ENCODE results near the gene LHFPL3. TPM values are rescaled to one million over a fixed set of nuclear protein-coding genes. Genes with fewer than 3 reads are reported as not detected.

Gene LHFPL3
- total and polyA plus RNA-seq, 9 of the 15 experiments (the other 6 are each of a cell fraction or from before 2014, with no cell fraction given): 0.21 to 0.52 TPM; not detected in 7

- FAIRE-seq: peak; percentile 90
- no peaks in the 10 kb centered on the region for H3K9me3 ChIP-seq (replicated peaks; ENCODE audit: control insufficient read depth, insufficient read depth, low read depth, low read length)
- in situ Hi-C loops (cut with MboI) (no loop called here), intact Hi-C loops (cut with micrococcal nuclease) (loop anchor here (1.0 to 10.0 kb wide), 5 partner anchors 205 to 1324 kb away; no protein-coding TSS in a partner anchor)
- no peaks in the 10 kb centered on the region for H3K36me3 ChIP-seq (ENCODE audit: control insufficient read depth, insufficient read depth, low read length)
- H3K4me1 ChIP-seq (replicated peaks in 1 of 2; ENCODE audit: control insufficient read depth in 2 of 2, insufficient read depth in 2 of 2, low read length in 2 of 2): no peaks in the 10 kb centered on the region
- H3K27ac ChIP-seq (ENCODE audit: extremely low read depth, low read depth, low read length): no peak overlapping the region
- CTCF ChIA-PET (ENCODE audit: low intra/inter-chr PET ratio): interaction anchor here (0.6 to 1.8 kb wide), 7 partner anchors 71 to 640 kb away, joined by 3 to 10 read pairs (median 3); partner anchors contain the start of gene ORC5
- H3K9ac ChIP-seq (ENCODE audit: insufficient read depth in 1 of 2, low read depth in 2 of 2, low read length in 2 of 2): no peak overlapping the region
- H2AFZ ChIP-seq (ENCODE audit: low read depth, low read length): no peak overlapping the region
- no peaks in the 10 kb centered on the region for H3K9me1 ChIP-seq (ENCODE audit: control insufficient read depth, insufficient read depth, low read length)
- H3K4me3 ChIP-seq: no peak overlapping the region
- no peak overlapping the region for H3K4me2 ChIP-seq (ENCODE audit: insufficient read depth, low read length)
- peak; percentile 91 for ATAC-seq
- WGBS (ENCODE audit: insufficient coverage, low coverage, missing lambda C conversion rate): 13% methylated on average over 7 of the region's 7 CpGs
- peak; percentile 70 to 79 (median 74) for DNase-seq (ENCODE audit: extremely low read depth in 1 of 4, low spot score in 3 of 4)
- H3K27me3 ChIP-seq (ENCODE audit: control insufficient read depth in 2 of 2, insufficient read depth in 2 of 2, low read length in 2 of 2): peaks cover 29 to 39% of the 10 kb centered on the region in 2 experiments
- POLR2A ChIA-PET: no interaction called here
- H4K20me1 ChIP-seq (replicated peaks; ENCODE audit: control insufficient read depth, insufficient read depth, low read length): no peaks in the 10 kb centered on the region; the same call in 1 of the 2 replicates
- BruUV-seq (replicated peaks): no TSS peak
- H3K79me2 ChIP-seq (ENCODE audit: control insufficient read depth, insufficient read depth, low read length): no peaks in the 10 kb centered on the region
- TF ChIP-seq ZNF77 (CRISPR knock-in tag; IDR thresholded peaks at IDR 0.05) (no peak), RAD21 (CRISPR knock-in tag; conservative IDR thresholded peaks at IDR 0.05 in 1 of 2, IDR thresholded peaks at IDR 0.05 in 1 of 2) (peak; percentile 88 to 89), SIN3B (IDR thresholded peaks at IDR 0.05; ENCODE audit: low read depth) (no peak), CHD1 (IDR thresholded peaks at IDR 0.05; ENCODE audit: low read length) (no peak), CBX1 (IDR thresholded peaks at IDR 0.05; ENCODE audit: low read depth) (no peak), C11orf30 (IDR thresholded peaks at IDR 0.05; ENCODE audit: low read depth) (no peak), PREB (CRISPR knock-in tag; IDR thresholded peaks at IDR 0.05) (no peak), ZSCAN29 (IDR thresholded peaks at IDR 0.05) (no peak), ARHGAP35 (IDR thresholded peaks at IDR 0.05; ENCODE audit: partially characterized antibody) (no peak), ZNF280B (CRISPR knock-in tag; IDR thresholded peaks at IDR 0.05) (no peak), TRIM28 (IDR thresholded peaks at IDR 0.05) (no peak), ZNF217 (CRISPR knock-in tag; IDR thresholded peaks at IDR 0.05) (no peak), DEAF1 (CRISPR knock-in tag; IDR thresholded peaks at IDR 0.05) (peak; percentile 84), ZFP36 (IDR thresholded peaks at IDR 0.05; ENCODE audit: low read depth, low read length, partially characterized antibody) (no peak), ZBTB7A (IDR thresholded peaks at IDR 0.05; ENCODE audit: borderline replicate concordance, control insufficient read depth, low read depth, low read length) (no peak), ZBTB2 (IDR thresholded peaks at IDR 0.05) (no peak)
Observed at GRCh38 chr7:104848138-104848990, 520.0 kb downstream of the LHFPL3 start.

All from K562 (cell line).